DND-41 (cell line): Measurements from ENCODE around the gene UCP2.

Experiments
- ATAC-seq: fragments of 200-7000 bp; cut with Tn5 transposase; 3 replicates; pipeline ENCODE4 v1.9.1; 2021; ENCODE audit warnings: low read depth; ENCODE audit not compliant: insufficient read depth
- DNase-seq: peaks from one replicate; pipeline ENCODE4 v3.0.0-alpha.2; 2020
- H2AFZ ChIP-seq: 2 replicates; pipeline ENCODE4 v1.6.0; 2012; ENCODE audit warnings: low read depth, low read length
- H3K27ac ChIP-seq: 2 replicates; pipeline ENCODE4 v1.5.1; 2012; ENCODE audit warnings: low read length, inconsistent platforms
- H3K27me3 ChIP-seq: fragments of 200-600 bp; sonication (generic); 2 replicates; pipeline ENCODE4 v1.6.0; 2012; ENCODE audit warnings: low read length, mild to moderate bottlenecking, inconsistent platforms; ENCODE audit not compliant: insufficient read depth, poor library complexity
- H3K36me3 ChIP-seq: 2 replicates; pipeline ENCODE4 v1.5.1; 2012; ENCODE audit warnings: low read length, inconsistent platforms; ENCODE audit not compliant: insufficient read depth
- H3K4me1 ChIP-seq: 2 replicates; pipeline ENCODE4 v1.5.1; 2012; ENCODE audit warnings: mild to moderate bottlenecking, low read length; ENCODE audit not compliant: insufficient read depth
- H3K4me2 ChIP-seq: 2 replicates; pipeline ENCODE4 v1.6.0; 2012; ENCODE audit warnings: mild to moderate bottlenecking, moderate library complexity, low read length, inconsistent platforms; ENCODE audit not compliant: insufficient read depth
- H3K4me3 ChIP-seq, 2 experiments: fragments of 200-600 bp in 1 of 2; shearing (Covaris generic) in 1 of 2; 2 replicates each; pipeline ENCODE4 v1.5.1; 2012 to 2016; ENCODE audit warnings: inconsistent platforms in 2 of 2, low read length in 2 of 2, mild to moderate bottlenecking in 2 of 2, low read depth in 1 of 2, moderate library complexity in 1 of 2
- H3K79me2 ChIP-seq: 2 replicates; pipeline ENCODE4 v1.6.0; 2012; ENCODE audit warnings: low read length, inconsistent platforms; ENCODE audit not compliant: insufficient read depth
- H3K9ac ChIP-seq: 2 replicates; pipeline ENCODE4 v1.6.0; 2012; ENCODE audit warnings: low read depth, mild to moderate bottlenecking, inconsistent platforms, low read length, moderate library complexity
- H3K9me3 ChIP-seq: 2 replicates; pipeline ENCODE4 v1.5.1; 2012; ENCODE audit warnings: low read length, moderate library complexity, mild to moderate bottlenecking, inconsistent platforms; ENCODE audit not compliant: insufficient read depth, severe bottlenecking
- H4K20me1 ChIP-seq: 2 replicates; pipeline ENCODE4 v1.6.0; 2012; ENCODE audit warnings: low read length; ENCODE audit not compliant: insufficient read depth
- CTCF ChIP-seq: IDR thresholded peaks from 2 replicates; pipeline ENCODE4 v1.5.1; 2012; ENCODE audit warnings: borderline replicate concordance, low read length, moderate library complexity, mild to moderate bottlenecking; ENCODE audit not compliant: poor library complexity, severe bottlenecking; ENCODE audit errors: extremely low read depth
- EZH2 ChIP-seq: IDR thresholded peaks from 3 replicates; pipeline ENCODE4 v1.6.1; 2012; ENCODE audit warnings: borderline replicate concordance, low read depth, mild to moderate bottlenecking, moderate library complexity, low read length, inconsistent platforms; ENCODE audit not compliant: severe bottlenecking

UCP2 gene

GRCh38 chr11:73996161-73996747 lies 13.6 kb upstream of the UCP2 start:
- DNase-seq (no peak), ATAC-seq (peak; percentile 14; the same call in 1 of the 3 replicates)
- Histone ChIP-seq H3K27ac (no peak overlapping the region), H3K36me3 (no peaks in the 10 kb centered on the region), H4K20me1 (no peaks in the 10 kb centered on the region), H3K4me3 (no peak overlapping the region), H2AFZ (no peak overlapping the region), H3K79me2 (no peaks in the 10 kb centered on the region), H3K9ac (no peak overlapping the region), H3K27me3 (no peaks in the 10 kb centered on the region), H3K9me3 (no peaks in the 10 kb centered on the region), H3K4me2 (no peak overlapping the region), H3K4me1 (peaks cover 18% of the 10 kb centered on the region)
- TF ChIP-seq EZH2, result no peak
- no peak for TF ChIP-seq CTCF

- DNase-seq, result peak; percentile 23
- H3K4me1 ChIP-seq, result peaks cover 18% of the 10 kb centered on the region
These were observed 13.1 kb upstream of the UCP2 start for GRCh38 chr11:73995731-73996130.

GRCh38 chr11:73995247-73995646 lies 12.6 kb upstream of the UCP2 start:
- Histone ChIP-seq H3K79me2 (no peaks in the 10 kb centered on the region), H3K36me3 (no peaks in the 10 kb centered on the region), H3K9ac (no peak overlapping the region), H3K4me1 (peaks cover 18% of the 10 kb centered on the region), H2AFZ (peak overlapping the region; percentile 13), H3K4me2 (no peak overlapping the region), H4K20me1 (no peaks in the 10 kb centered on the region), H3K27me3 (no peaks in the 10 kb centered on the region), H3K4me3 (no peak overlapping the region), H3K27ac (no peak overlapping the region), H3K9me3 (no peaks in the 10 kb centered on the region)
- ATAC-seq (peak; percentile 75), DNase-seq (no peak)
- TF ChIP-seq CTCF, result no peak
- no peak for TF ChIP-seq EZH2

More at GRCh38 chr11:73995731-73996130, 13.1 kb upstream of the UCP2 start:
- Histone ChIP-seq H3K27ac (no peak overlapping the region), H2AFZ (no peak overlapping the region), H3K4me2 (no peak overlapping the region), H3K4me3 (no peak overlapping the region), H3K27me3 (no peaks in the 10 kb centered on the region), H3K79me2 (no peaks in the 10 kb centered on the region), H3K9me3 (no peaks in the 10 kb centered on the region), H3K9ac (no peak overlapping the region), H3K36me3 (no peaks in the 10 kb centered on the region), H4K20me1 (no peaks in the 10 kb centered on the region)
- no peak for TF ChIP-seq CTCF
- no peak for TF ChIP-seq EZH2
- peak; percentile 87 for ATAC-seq
